ENCODE measurements around the gene C10orf53.

Gene C10orf53

GRCh38 chr10:49739426-49739825 is 60.0 kb downstream of the C10orf53 start:
- DNase-seq: no peak

DNA sequence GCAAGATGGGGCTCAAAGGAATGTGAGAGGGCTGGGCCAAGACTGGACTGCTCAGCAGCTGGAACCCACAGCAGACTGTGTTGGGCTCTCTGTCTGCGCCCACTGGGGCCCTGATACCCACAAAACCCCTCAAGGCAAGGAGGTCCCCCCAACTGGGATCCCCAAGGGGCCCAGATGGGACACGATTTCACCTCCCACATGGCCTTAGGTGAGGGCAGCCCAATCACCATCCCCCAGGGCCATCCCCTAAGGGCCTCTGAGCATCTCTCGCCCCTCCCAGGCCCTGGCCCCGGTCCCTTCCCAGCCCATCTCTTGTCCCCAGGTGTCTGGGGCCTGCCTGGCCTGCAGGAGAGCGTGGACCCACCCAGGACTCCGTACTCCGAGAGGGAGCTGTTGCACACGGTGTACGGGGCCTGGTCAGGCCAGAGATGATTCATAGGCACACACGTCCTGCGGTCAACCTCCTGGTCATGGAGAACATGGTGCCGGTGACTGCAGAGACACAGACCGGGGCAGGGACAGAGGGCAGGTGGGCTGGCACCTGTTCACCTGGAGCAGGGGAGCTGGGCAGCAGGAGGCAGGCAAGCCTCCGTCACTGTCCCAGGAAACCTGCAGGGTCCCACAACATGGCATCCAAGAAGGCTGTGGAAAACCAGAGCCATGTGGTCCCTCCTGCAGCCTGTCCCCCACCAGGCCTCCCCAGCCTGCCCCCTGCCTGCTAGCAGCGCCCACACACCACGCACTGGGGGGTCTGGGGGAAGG is 61.1 kb downstream of the C10orf53 start:
- no peak for DNase-seq

- DNase-seq: no peak
Measured at GRCh38 chr10:49741108-49741995, 61.9 kb downstream of the C10orf53 start.

- no peak for DNase-seq
Measured at GRCh38 chr10:49742683-49743463, 63.4 kb downstream of the C10orf53 start.

DNA sequence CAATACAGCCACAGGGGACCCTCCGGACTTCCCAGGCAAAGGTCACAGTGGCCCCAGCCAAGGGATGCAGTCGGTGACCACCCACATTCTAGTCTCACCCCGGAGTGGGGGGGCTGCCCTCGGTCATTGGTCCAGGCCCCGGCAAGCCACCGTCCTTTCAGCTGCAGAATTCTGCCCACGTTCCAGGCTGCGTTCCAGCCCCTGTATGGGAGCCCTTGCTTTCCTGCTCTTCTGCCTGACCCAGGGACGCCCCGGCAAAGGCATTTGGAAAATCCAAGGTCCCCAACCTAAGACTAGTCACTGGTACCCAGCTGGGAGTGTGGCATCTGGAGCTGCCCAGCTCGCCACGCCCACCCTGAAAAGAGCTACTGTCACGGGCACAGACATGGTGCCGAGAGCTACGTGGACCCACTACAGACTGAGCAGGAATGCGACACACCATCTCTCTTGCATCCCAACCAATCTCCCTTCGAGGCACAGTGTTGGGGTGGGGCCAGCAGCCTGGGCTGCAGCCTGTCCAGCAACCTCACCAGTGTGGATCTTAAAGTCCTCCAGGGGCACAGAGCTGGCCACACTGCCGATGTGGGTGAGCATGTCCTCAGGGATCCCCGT is 64.1 kb downstream of the C10orf53 start:
- no peak for DNase-seq

- no peak for DNase-seq
Measured at GRCh38 chr10:49744091-49744685, 64.7 kb downstream of the C10orf53 start.

GRCh38 chr10:49744924-49745605 is 65.6 kb downstream of the C10orf53 start:
- DNase-seq: no peak

DNA sequence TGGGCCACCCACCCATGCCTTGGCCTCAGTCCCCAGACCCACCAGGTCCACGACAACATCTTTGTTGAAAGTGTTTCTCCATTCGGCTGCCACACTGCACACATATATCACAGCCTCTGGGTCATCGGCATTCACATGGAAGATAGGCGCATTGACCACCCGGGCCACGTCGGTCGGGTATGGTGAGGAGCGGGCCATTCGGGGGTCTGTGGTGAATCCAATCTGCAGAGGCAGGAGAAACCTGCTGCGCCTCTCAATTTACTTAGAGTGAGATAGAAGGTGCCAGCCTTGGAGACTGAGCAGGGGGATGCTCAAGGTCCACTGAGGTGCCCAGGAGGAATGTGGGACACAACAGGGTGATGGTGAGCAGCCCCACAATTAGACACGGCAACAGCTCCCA is 66.3 kb downstream of the C10orf53 start:
- no peak for DNase-seq

- no peak for DNase-seq
Measured at GRCh38 chr10:49746626-49747302, 67.3 kb downstream of the C10orf53 start.

Measured in NCI-H2081 treated with DMSO at 0.1 percent for 48 hours (cell line).